DND-41 (cell line): Measurements from ENCODE around the gene POC1B.

Source experiments
- ATAC-seq: fragments of 200-7000 bp; cut with Tn5 transposase; 3 replicates; pipeline ENCODE4 v1.9.1; 2021; ENCODE audit warnings: low read depth; ENCODE audit not compliant: insufficient read depth
- DNase-seq: peaks from one replicate; pipeline ENCODE4 v3.0.0-alpha.2; 2020
- H2AFZ ChIP-seq: 2 replicates; pipeline ENCODE4 v1.6.0; 2012; ENCODE audit warnings: low read depth, low read length
- H3K27ac ChIP-seq: 2 replicates; pipeline ENCODE4 v1.5.1; 2012; ENCODE audit warnings: low read length, inconsistent platforms
- H3K27me3 ChIP-seq: fragments of 200-600 bp; sonication (generic); 2 replicates; pipeline ENCODE4 v1.6.0; 2012; ENCODE audit warnings: low read length, mild to moderate bottlenecking, inconsistent platforms; ENCODE audit not compliant: insufficient read depth, poor library complexity
- H3K36me3 ChIP-seq: 2 replicates; pipeline ENCODE4 v1.5.1; 2012; ENCODE audit warnings: low read length, inconsistent platforms; ENCODE audit not compliant: insufficient read depth
- H3K4me1 ChIP-seq: 2 replicates; pipeline ENCODE4 v1.5.1; 2012; ENCODE audit warnings: mild to moderate bottlenecking, low read length; ENCODE audit not compliant: insufficient read depth
- H3K4me2 ChIP-seq: 2 replicates; pipeline ENCODE4 v1.6.0; 2012; ENCODE audit warnings: mild to moderate bottlenecking, moderate library complexity, low read length, inconsistent platforms; ENCODE audit not compliant: insufficient read depth
- H3K4me3 ChIP-seq, 2 experiments: fragments of 200-600 bp in 1 of 2; shearing (Covaris generic) in 1 of 2; 2 replicates each; pipeline ENCODE4 v1.5.1; 2012 to 2016; ENCODE audit warnings: inconsistent platforms in 2 of 2, low read length in 2 of 2, mild to moderate bottlenecking in 2 of 2, low read depth in 1 of 2, moderate library complexity in 1 of 2
- H3K79me2 ChIP-seq: 2 replicates; pipeline ENCODE4 v1.6.0; 2012; ENCODE audit warnings: low read length, inconsistent platforms; ENCODE audit not compliant: insufficient read depth
- H3K9ac ChIP-seq: 2 replicates; pipeline ENCODE4 v1.6.0; 2012; ENCODE audit warnings: low read depth, mild to moderate bottlenecking, inconsistent platforms, low read length, moderate library complexity
- H3K9me3 ChIP-seq: 2 replicates; pipeline ENCODE4 v1.5.1; 2012; ENCODE audit warnings: low read length, moderate library complexity, mild to moderate bottlenecking, inconsistent platforms; ENCODE audit not compliant: insufficient read depth, severe bottlenecking
- H4K20me1 ChIP-seq: 2 replicates; pipeline ENCODE4 v1.6.0; 2012; ENCODE audit warnings: low read length; ENCODE audit not compliant: insufficient read depth
- EZH2 ChIP-seq: IDR thresholded peaks from 3 replicates; pipeline ENCODE4 v1.6.1; 2012; ENCODE audit warnings: borderline replicate concordance, low read depth, mild to moderate bottlenecking, moderate library complexity, low read length, inconsistent platforms; ENCODE audit not compliant: severe bottlenecking
- TF ChIP-seq, protein P1 (sequence below): IDR thresholded peaks from 2 replicates; pipeline ENCODE4 v1.5.1; 2012; ENCODE audit warnings: borderline replicate concordance, low read length, moderate library complexity, mild to moderate bottlenecking; ENCODE audit not compliant: poor library complexity, severe bottlenecking; ENCODE audit errors: extremely low read depth

Gene POC1B

DNA sequence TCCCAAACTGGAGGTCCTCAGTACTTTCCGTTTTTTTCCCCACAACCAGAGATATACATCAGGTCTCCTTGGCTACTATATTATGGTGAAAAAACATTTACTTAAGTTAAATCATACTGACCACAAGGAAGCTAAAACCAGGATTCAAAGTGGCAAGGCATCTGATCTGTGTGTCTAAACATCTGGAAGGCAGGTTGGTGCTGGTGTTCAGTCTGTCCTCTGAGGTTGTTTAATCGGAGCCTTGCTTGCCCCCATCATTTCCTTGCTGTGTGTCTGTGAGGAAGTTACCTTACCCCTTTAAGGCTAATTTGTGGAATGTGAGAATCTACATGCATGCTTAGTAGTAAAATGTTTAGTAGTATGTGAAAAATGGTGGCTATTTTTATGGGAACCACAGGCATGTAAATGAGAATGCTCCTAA, 76.9 kb downstream of the POC1B start:
- Histone ChIP-seq H3K27me3 (no peaks in the 10 kb centered on the region), H3K9ac (no peak overlapping the region), H3K27ac (no peak overlapping the region), H2AFZ (no peak overlapping the region), H3K36me3 (peaks cover 3% of the 10 kb centered on the region; the same call in 1 of the 2 replicates), H3K4me2 (no peak overlapping the region), H3K4me1 (no peaks in the 10 kb centered on the region), H3K4me3 (no peak overlapping the region), H4K20me1 (no peaks in the 10 kb centered on the region), H3K9me3 (no peaks in the 10 kb centered on the region), H3K79me2 (no peaks in the 10 kb centered on the region)
- no peak for TF ChIP-seq EZH2
- TF ChIP-seq, protein P1, sequence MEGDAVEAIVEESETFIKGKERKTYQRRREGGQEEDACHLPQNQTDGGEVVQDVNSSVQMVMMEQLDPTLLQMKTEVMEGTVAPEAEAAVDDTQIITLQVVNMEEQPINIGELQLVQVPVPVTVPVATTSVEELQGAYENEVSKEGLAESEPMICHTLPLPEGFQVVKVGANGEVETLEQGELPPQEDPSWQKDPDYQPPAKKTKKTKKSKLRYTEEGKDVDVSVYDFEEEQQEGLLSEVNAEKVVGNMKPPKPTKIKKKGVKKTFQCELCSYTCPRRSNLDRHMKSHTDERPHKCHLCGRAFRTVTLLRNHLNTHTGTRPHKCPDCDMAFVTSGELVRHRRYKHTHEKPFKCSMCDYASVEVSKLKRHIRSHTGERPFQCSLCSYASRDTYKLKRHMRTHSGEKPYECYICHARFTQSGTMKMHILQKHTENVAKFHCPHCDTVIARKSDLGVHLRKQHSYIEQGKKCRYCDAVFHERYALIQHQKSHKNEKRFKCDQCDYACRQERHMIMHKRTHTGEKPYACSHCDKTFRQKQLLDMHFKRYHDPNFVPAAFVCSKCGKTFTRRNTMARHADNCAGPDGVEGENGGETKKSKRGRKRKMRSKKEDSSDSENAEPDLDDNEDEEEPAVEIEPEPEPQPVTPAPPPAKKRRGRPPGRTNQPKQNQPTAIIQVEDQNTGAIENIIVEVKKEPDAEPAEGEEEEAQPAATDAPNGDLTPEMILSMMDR, result no peak
- no peak for DNase-seq
- no peak for ATAC-seq

DNA sequence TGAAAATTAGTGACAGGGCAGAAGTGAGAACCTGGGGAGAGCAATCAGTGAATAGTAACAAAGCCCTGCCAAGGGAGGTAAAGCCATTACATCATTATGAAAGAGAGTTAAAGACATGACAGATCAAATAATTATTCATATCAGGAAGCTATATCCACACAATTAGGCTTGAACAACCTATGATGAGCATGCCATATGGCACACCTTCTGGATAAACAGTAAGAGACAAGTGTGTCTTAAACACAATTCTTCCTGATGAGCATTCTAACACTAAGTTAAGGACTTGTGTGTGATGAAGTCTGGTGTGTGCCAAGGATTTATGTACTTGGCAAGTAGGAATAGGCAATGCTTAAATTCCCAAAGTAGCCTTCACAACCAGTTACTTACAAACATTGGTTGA, 77.3 kb downstream of the POC1B start:
- no peak overlapping the region for H2AFZ ChIP-seq
- H3K9ac ChIP-seq, result no peak overlapping the region
- no peak for ATAC-seq
- TF ChIP-seq, protein P1, result no peak
- no peak for TF ChIP-seq EZH2
- H3K36me3 ChIP-seq, result peaks cover 2% of the 10 kb centered on the region; the same call in 1 of the 2 replicates
- no peaks in the 10 kb centered on the region for H3K27me3 ChIP-seq
- no peaks in the 10 kb centered on the region for H4K20me1 ChIP-seq
- no peak overlapping the region for H3K27ac ChIP-seq
- no peaks in the 10 kb centered on the region for H3K9me3 ChIP-seq
- H3K4me2 ChIP-seq, result no peak overlapping the region
- no peak overlapping the region for H3K4me3 ChIP-seq
- DNase-seq, result no peak
- H3K79me2 ChIP-seq, result no peaks in the 10 kb centered on the region
- no peaks in the 10 kb centered on the region for H3K4me1 ChIP-seq

DNA sequence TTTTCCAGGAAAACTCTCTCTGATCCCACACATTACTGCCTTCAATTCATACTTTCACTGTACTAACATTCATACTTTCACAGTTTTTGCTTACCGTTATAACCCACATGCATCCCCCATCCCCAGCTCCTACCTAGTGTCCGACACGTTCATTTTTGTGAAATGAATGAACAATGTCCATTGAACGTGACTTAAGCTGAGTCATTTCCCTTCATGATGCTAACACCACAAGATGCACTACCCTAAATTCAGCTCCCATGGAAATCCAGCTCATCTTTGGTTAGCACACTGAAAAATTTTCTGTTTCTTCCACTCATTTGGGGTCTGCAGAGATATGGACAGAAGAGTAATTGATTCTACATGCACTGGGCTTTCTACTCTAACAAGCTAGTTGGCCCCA, 85.9 kb downstream of the POC1B start:
- H2AFZ ChIP-seq, result no peak overlapping the region

More for the DNA sequence above, 85.9 kb downstream of the POC1B start:
- peaks cover 11% of the 10 kb centered on the region for H3K36me3 ChIP-seq
- no peaks in the 10 kb centered on the region for H4K20me1 ChIP-seq
- H3K79me2 ChIP-seq, result no peaks in the 10 kb centered on the region
- no peak overlapping the region for H3K9ac ChIP-seq
- no peak overlapping the region for H3K27ac ChIP-seq
- H3K4me1 ChIP-seq, result no peaks in the 10 kb centered on the region
- no peak for ATAC-seq
- DNase-seq, result no peak
- H3K4me2 ChIP-seq, result no peak overlapping the region
- H3K4me3 ChIP-seq, result no peak overlapping the region
- TF ChIP-seq, protein P1, result no peak
- no peak for TF ChIP-seq EZH2
- H3K27me3 ChIP-seq, result no peaks in the 10 kb centered on the region
- H3K9me3 ChIP-seq, result no peaks in the 10 kb centered on the region
